GM18502 (cell line): ENCODE results near the gene NME4.
"Not testable (repeated sequence)": the region's sequence is repeated elsewhere in the genome, so short reads cannot be mapped to it uniquely, and the experiment has no call there.

Experiments used
- ATAC-seq: cut with Tn5 transposase; IDR thresholded peaks from one replicate; pipeline ENCODE4 v1.9.1; 2021; ENCODE audit warnings: mild to moderate bottlenecking; ENCODE audit not compliant: unreplicated experiment, poor library complexity

The NME4 gene

GRCh38 chr16:396199-396598, 800 bp upstream of the NME4 start:
- ATAC-seq, result no peak

DNA sequence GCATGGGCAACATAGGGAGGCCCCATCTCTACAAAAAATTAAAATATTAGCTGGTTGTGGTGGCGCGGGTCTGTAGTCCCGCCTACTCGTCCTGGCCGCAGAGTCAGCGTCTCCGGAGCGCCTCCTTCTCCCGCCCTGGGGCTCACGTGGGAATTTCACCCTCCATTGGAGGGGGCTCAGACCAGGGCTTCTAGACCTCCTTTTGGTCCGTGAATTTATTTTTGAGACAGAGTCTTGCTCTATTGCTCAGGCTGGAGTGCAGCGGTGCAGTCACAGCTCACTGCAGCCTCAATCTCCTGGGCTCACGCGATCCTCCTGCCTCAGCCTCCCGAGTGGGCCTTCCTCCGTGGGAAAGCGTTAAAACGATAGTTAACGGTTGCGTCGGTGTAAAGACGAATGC, 394 bp upstream of the NME4 start:
- ATAC-seq, result no peak

- ATAC-seq, result no peak
Observed at GRCh38 chr16:397736-398332, 835 bp downstream of the NME4 start.

- no peak for ATAC-seq
Observed at GRCh38 chr16:398561-399339, 1.8 kb downstream of the NME4 start.

GRCh38 chr16:399340-400019, 2.5 kb downstream of the NME4 start:
- ATAC-seq, result no peak

DNA sequence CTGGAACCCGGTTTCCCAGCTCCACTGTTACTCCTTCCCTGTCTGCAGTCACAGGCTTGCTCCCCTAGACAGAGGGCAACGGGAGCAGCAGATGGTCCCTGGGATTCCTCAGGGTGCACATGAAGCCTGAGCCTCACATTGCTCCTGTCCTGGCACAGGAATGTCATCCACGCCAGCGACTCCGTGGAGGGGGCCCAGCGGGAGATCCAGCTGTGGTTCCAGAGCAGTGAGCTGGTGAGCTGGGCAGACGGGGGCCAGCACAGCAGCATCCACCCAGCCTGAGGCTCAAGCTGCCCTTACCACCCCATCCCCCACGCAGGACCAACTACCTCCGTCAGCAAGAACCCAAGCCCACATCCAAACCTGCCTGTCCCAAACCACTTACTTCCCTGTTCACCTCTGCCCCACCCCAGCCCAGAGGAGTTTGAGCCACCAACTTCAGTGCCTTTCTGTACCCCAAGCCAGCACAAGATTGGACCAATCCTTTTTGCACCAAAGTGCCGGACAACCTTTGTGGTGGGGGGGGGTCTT, 3.1 kb downstream of the NME4 start:
- no peak for ATAC-seq

- ATAC-seq, result peak; percentile 63
Observed at GRCh38 chr16:401468-402348, 4.7 kb downstream of the NME4 start, which contains the start of gene DECR2. DECR2 (plus strand) TSS chr16:401885; CDS start chr16:401964, 79 bp downstream.

DNA sequence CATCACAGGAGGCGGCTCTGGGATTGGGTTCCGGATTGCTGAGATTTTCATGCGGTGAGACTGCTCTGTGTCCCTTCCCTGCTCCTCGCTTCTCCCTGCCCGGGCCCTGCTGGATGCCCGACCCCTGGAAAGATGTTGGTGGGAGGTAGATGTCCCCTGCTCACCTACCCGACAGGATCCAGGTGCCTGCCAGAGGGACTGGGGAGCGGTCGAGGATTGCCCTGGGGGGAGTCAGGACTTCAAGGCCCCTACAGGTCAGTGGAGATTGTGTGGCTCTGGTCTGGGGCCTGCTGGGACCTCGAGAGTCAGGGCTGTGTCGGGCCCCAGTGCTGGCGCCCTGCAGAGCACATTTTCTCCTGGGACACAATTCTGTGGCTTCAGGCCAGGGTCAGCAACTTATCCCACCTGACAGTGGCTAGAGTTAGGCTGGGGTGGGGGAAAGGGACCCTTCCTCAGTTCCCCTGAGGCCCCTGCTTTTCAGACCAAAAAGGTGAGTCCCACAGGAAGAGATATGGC, 8.0 kb downstream of the NME4 start:
- no peak for ATAC-seq

DNA sequence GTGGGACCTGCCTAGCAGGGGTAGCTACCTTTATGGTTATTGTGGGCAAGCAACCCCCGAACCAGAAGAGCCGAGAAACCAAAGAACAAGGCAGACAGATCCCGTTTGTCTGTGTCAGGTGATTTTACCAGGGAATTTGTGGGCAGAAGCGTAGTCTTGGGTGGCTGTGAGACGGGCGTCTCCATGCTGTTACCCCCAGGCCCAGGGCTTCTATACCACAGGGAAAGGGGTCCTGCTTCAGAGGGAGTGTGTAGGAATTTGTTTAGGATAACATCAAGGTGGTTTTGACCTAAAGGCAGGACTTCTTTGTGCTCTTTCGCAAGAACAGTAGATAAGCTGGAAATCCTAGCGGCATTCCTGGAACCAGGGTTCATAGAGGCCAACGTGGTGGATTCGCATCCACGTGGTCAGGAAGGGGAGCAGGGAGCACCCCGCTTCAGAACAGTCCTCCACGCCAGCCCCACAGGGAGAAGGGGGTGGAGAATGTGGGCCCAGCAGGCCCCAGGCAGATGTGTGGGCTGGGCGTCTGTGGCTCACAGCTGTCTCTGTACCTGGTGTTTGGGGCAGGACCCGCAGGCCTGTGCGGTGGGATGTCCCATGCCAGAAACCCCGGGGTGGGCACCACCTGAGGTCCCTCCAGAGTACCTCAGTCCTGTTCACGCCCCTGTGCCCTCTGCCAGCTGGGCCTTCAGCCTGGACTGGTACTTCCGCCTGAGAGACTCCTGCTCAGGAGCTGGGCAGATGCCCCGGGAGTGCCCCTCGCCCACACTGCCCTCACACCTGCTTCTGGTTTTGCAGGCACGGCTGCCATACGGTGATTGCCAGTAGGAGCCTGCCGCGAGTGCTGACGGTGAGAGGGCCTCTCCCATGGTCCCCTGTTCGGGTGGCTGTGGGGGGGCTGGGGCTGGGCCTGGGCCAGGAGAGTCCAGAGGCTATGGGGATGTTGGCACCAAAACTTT, 8.8 kb downstream of the NME4 start:
- ATAC-seq, result no peak

DNA sequence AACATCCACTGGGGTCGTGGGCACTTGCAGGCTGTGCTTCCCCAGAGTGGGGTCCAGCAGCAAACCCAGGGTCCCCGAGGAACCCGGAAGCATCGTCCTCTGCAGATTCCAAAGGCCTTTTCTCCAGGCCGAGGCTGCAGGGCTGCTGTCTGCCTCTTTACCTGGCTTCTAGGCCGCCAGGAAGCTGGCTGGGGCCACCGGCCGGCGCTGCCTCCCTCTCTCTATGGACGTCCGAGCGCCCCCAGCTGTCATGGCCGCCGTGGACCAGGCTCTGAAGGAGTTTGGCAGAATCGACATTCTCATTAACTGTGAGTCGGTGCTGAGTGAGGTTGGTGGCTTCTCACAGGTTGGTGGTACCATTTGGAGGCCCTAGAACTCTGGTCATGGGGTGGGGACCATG, 10.3 kb downstream of the NME4 start:
- no peak for ATAC-seq

- ATAC-seq, result no peak
Observed at GRCh38 chr16:410516-411178, 13.6 kb downstream of the NME4 start.

DNA sequence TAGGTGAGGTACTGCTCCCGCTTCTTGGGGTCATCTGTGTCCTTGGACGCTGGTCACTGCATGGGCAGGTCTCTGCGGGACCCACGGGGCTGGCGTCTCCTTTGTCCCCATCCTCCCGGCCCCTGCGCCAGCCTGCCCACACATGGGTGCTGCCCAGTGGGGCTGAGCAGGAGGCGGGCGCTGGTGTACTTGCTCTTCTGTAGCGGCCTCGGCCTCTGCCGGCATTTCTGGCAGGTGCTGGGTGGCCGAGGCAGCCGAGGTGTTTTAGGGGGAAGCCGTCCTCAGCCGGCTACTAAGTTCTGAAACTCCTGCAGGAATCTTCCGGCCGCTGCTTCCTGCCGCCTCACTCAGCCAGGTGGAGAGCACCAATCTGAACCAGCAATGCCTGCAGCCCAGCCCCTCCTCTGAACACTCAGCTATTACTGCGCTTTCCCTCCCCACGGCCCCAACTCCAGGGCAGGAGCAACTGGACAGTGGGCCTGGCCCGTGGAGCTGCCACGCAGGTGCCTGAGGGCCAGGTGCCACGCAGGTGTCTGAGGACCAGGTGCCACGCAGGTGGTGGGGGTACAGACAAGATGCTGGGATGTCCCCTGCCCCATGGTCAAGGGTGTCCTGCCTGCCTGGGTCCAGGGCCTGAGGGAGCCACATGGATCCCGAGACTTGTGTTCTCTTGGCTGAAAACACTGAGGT, 14.7 kb downstream of the NME4 start:
- ATAC-seq, result no peak

DNA sequence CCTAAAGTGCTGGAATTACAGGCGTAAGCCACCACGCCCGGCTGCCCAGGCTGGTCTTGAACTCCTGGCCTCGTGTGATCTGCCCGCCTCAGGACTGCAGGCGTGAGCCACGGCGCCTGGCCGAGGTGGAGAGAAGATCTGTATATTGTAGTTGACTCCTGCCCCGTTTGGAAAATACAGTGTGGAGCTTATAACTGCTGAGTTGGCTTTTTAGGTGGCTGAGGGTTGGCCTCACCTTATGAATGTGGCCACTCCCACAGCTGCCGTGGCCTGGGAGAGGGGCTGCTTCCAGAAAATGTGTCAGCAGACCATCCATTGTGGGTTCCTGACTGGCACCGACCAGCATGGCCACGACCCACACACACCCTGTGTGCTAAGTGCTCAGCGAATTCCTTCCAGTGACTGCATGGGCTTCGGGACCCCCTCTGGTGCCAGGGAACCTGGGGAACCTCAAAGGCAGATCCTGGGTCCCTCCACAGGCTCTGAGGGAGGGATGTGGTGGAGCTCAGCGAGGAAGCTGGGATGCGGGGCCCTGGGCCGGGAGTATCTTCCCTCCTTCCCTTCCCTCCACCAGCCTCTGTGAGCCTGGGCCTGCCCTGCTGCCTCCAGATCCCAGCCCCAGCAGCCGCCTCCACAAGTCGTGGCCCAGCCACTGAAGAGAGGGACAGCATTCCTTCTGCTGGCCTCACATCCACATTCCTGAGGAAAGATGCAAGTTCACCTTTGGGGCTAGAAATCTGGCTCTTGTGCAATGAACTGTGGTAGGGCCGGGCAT, 17.6 kb downstream of the NME4 start:
- no peak for ATAC-seq

- ATAC-seq, result not testable (repeated sequence)
Observed at GRCh38 chr16:415170-415498, 18.1 kb downstream of the NME4 start.

DNA sequence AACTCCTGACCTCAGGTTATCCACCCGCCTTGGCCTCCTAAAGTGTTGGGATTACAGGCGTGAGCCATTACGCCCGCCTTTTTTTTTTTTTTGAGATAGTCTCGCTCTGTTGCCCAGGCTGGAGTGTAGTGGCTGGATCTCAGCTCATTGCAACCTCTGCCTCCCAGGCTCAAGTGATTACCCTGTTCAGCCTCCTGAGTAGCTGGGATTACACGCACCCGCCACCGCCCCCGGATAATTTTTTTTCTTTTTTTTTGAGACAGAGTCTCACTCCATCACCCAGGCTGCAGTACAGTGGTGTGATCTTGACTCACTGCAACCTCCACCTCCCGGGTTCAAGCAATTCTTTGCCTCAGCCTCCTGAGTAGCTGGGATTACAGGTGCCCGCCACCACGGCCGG, 25.2 kb downstream of the NME4 start:
- not testable (repeated sequence) for ATAC-seq

GRCh38 chr16:424033-424622, 27.1 kb downstream of the NME4 start:
- no peak for ATAC-seq

GRCh38 chr16:424623-425081, 27.7 kb downstream of the NME4 start:
- no peak for ATAC-seq
